Measurements from ENCODE around the gene RRAGB. TPM values are rescaled to one million over a fixed set of nuclear protein-coding genes. Genes with fewer than 3 reads are reported as not detected.

The RRAGB gene
- total RNA-seq, 4 donors from 2014 or later: 13.7 to 37.0 (median 25.6) TPM

- no peak overlapping the region for H3K27ac ChIP-seq
- 100% methylated on average over 1 of the region's 1 CpG; no CpG with 5 or more reads in 1 of the 2 donors for WGBS, 2 donors (ENCODE audit: low coverage in 1 of 2)
- no peak for TF ChIP-seq POLR2AphosphoS5 (IDR thresholded peaks at IDR 0.05)
- no peak for TF ChIP-seq EP300 (IDR thresholded peaks at IDR 0.05)
- TF ChIP-seq CTCF (IDR thresholded peaks at IDR 0.05): no peak
- TF ChIP-seq POLR2A (IDR thresholded peaks at IDR 0.05): no peak
Measured at GRCh38 chrX:55794405-55794804, 76.9 kb downstream of the RRAGB start.

GRCh38 chrX:55796496-55796895, 78.9 kb downstream of the RRAGB start:
- Histone ChIP-seq H3K36me3 (no peaks in the 10 kb centered on the region), H3K27ac (no peak overlapping the region), H3K27me3 (no peaks in the 10 kb centered on the region), H3K9me3 (no peaks in the 10 kb centered on the region), H3K4me1 (no peaks in the 10 kb centered on the region), H3K4me3 (no peak overlapping the region)
- no peak for ATAC-seq
- 34 to 35% methylated on average over 3 of the region's 3 CpGs for WGBS, 2 donors (ENCODE audit: low coverage in 1 of 2)
- TF ChIP-seq EP300 (IDR thresholded peaks at IDR 0.05) (no peak), POLR2AphosphoS5 (IDR thresholded peaks at IDR 0.05) (no peak), POLR2A (IDR thresholded peaks at IDR 0.05) (no peak), CTCF (IDR thresholded peaks at IDR 0.05) (no peak)

More at GRCh38 chrX:55794405-55794804, 76.9 kb downstream of the RRAGB start:
- Histone ChIP-seq H3K36me3 (no peaks in the 10 kb centered on the region), H3K9me3 (no peaks in the 10 kb centered on the region), H3K4me3 (no peak overlapping the region), H3K27me3 (no peaks in the 10 kb centered on the region), H3K4me1 (no peaks in the 10 kb centered on the region)
- ATAC-seq: no peak

GRCh38 chrX:55801811-55802210, 84.3 kb downstream of the RRAGB start:
- no peak for TF ChIP-seq CTCF (IDR thresholded peaks at IDR 0.05)
- TF ChIP-seq EP300 (IDR thresholded peaks at IDR 0.05): no peak
- no peak for TF ChIP-seq POLR2A (IDR thresholded peaks at IDR 0.05)
- TF ChIP-seq POLR2AphosphoS5 (IDR thresholded peaks at IDR 0.05): no peak
- 25 to 38% methylated on average over 1 of the region's 1 CpG for WGBS, 2 donors (ENCODE audit: low coverage in 1 of 2)

More at GRCh38 chrX:55801811-55802210, 84.3 kb downstream of the RRAGB start:
- H3K27ac ChIP-seq: no peak overlapping the region
- H3K27me3 ChIP-seq: no peaks in the 10 kb centered on the region
- no peaks in the 10 kb centered on the region for H3K36me3 ChIP-seq
- no peaks in the 10 kb centered on the region for H3K9me3 ChIP-seq
- H3K4me1 ChIP-seq: no peaks in the 10 kb centered on the region
- ATAC-seq: no peak
- H3K4me3 ChIP-seq: no peak overlapping the region

Other genes starting within 250 kb of the RRAGB start
- gene USP51, start 227.9 kb upstream of the RRAGB start, total RNA-seq: 1 to 10 TPM; 1.4 to 2.3 (median 1.6) TPM
- under 1 TPM in 1 of 4 donors, not detected in 3; 0.27 TPM for gene FOXR2, start 94.3 kb upstream of the RRAGB start, total RNA-seq